K562 (cell line): ENCODE results near the gene DMD. TPM values are rescaled to one million over a fixed set of nuclear protein-coding genes. Genes with fewer than 3 reads are reported as not detected.

Experiments
- ATAC-seq: fragments of 200-7000 bp; cut with Tn5 transposase; 3 replicates; pipeline ENCODE4 v1.9.1; 2020; ENCODE audit warnings: moderate library complexity
- BruUV-seq: library from RNA; stranded (reverse); fragments of 400-500 nt; replicated peaks from 2 replicates; lab custom pipeline; 2021; lab: Mats Ljungman, UMichigan
- CTCF ChIA-PET: fragments of 300-600 bp; formaldehyde crosslinking; extraction: SDS; loops from one replicate; lab custom pipeline; 2021; ENCODE audit warnings: low intra/inter-chr PET ratio; lab: Yijun Ruan, JAX
- POLR2A ChIA-PET: fragments of 300-600, 350-650 bp; sonication (Branson Sonifier 250); formaldehyde crosslinking; extraction: SDS; loops from one replicate; lab custom pipeline; 2021; ENCODE audit warnings: antibody characterized with exemption, inconsistent platforms; lab: Yijun Ruan, JAX
- DNase-seq, 4 experiments: peaks; one replicate each; pipeline versions ENCODE4 v3.0.0 to v3.0.0-alpha.2; 2011 to 2018; ENCODE audit warnings: low spot score in 3 of 4, mixed read lengths in 3 of 4; ENCODE audit errors: extremely low read depth in 1 of 4
- FAIRE-seq: peaks from 2 replicates; lab custom pipeline; 2011; peaks lifted over from hg19 to GRCh38; lab: Jason Lieb, UNC
- H2AFZ ChIP-seq: 2 replicates; pipeline ENCODE4 v1.6.0; 2011; ENCODE audit warnings: low read depth, low read length, control low read depth, inconsistent platforms
- H3K27ac ChIP-seq: fragments of 200-600 bp; 3 replicates; pipeline ENCODE4 v1.8.0; 2011; ENCODE audit warnings: low read depth, mild to moderate bottlenecking, control low read depth, inconsistent platforms, low read length, moderate library complexity, mixed read lengths; ENCODE audit errors: extremely low read depth
- H3K27me3 ChIP-seq, 2 experiments: fragments of 300-600 bp in 1 of 2; 2 replicates in 1 of 2; 3 replicates in 1 of 2; pipeline versions ENCODE4 v1.6.0 to v1.8.0; 2011; ENCODE audit warnings: inconsistent platforms in 2 of 2, low read length in 2 of 2, mild to moderate bottlenecking in 1 of 2, mixed read lengths in 1 of 2, moderate library complexity in 1 of 2; ENCODE audit not compliant: control insufficient read depth in 2 of 2, insufficient read depth in 2 of 2
- H3K36me3 ChIP-seq: fragments of 300-600 bp; 3 replicates; pipeline ENCODE4 v1.8.0; 2011; ENCODE audit warnings: mild to moderate bottlenecking, low read length, inconsistent platforms; ENCODE audit not compliant: control insufficient read depth, insufficient read depth
- H3K4me1 ChIP-seq, 2 experiments: fragments of 200-600 bp in 1 of 2; replicated peaks in 1 of 2; 2 replicates in 1 of 2; 3 replicates in 1 of 2; pipeline versions ENCODE4 v1.5.1 to v1.8.0; 2011; ENCODE audit warnings: inconsistent platforms in 2 of 2, low read length in 2 of 2, mild to moderate bottlenecking in 1 of 2, mixed read lengths in 1 of 2, moderate library complexity in 1 of 2; ENCODE audit not compliant: control insufficient read depth in 2 of 2, insufficient read depth in 2 of 2
- H3K4me2 ChIP-seq: 2 replicates; pipeline ENCODE4 v1.6.1; 2011; ENCODE audit warnings: low read length, control low read depth, inconsistent platforms, mixed read lengths; ENCODE audit not compliant: insufficient read depth
- H3K4me3 ChIP-seq: fragments of 200-600 bp; sonication (generic), shearing (Covaris generic); 2 replicates; pipeline ENCODE4 v1.5.1; 2016; ENCODE audit warnings: control low read depth, inconsistent platforms
- H3K79me2 ChIP-seq: fragments of 200-600 bp; 3 replicates; pipeline ENCODE4 v1.8.0; 2011; ENCODE audit warnings: low read length, inconsistent platforms; ENCODE audit not compliant: control insufficient read depth, insufficient read depth
- H3K9ac ChIP-seq, 2 experiments: 2 replicates each; pipeline versions ENCODE4 v1.6.0 to v1.6.1; 2011; ENCODE audit warnings: low read depth in 2 of 2, low read length in 2 of 2, control low read depth in 1 of 2, inconsistent platforms in 1 of 2, mild to moderate bottlenecking in 1 of 2, mixed read lengths in 1 of 2; ENCODE audit not compliant: insufficient read depth in 1 of 2
- H3K9me1 ChIP-seq: one replicate; pipeline ENCODE4 v1.6.0; 2011; ENCODE audit warnings: inconsistent platforms, mild to moderate bottlenecking, low read length, moderate library complexity; ENCODE audit not compliant: control insufficient read depth, insufficient read depth
- H3K9me3 ChIP-seq: replicated peaks from 2 replicates; pipeline ENCODE4 v1.5.1; 2011; ENCODE audit warnings: low read depth, low read length, inconsistent platforms; ENCODE audit not compliant: control insufficient read depth, insufficient read depth
- H4K20me1 ChIP-seq: replicated peaks from 2 replicates; pipeline ENCODE4 v1.6.1; 2011; ENCODE audit warnings: low read length, inconsistent platforms, mixed read lengths; ENCODE audit not compliant: control insufficient read depth, insufficient read depth
- CBFA2T2 ChIP-seq: fragments of 450-650 bp; conservative IDR thresholded peaks from 2 replicates; pipeline ENCODE4 v1.6.1; 2017; ENCODE audit warnings: mild to moderate bottlenecking
- CBX5 ChIP-seq: IDR thresholded peaks from 2 replicates; pipeline ENCODE4 v1.6.1; 2014; ENCODE audit warnings: low read depth, borderline replicate concordance
- U2AF2 ChIP-seq: fragments of 200-400 bp; formaldehyde crosslinking; optimal IDR thresholded peaks from 2 replicates; pipeline ENCODE3; 2017; ENCODE audit warnings: low read depth, mild to moderate bottlenecking, low read length
- in situ Hi-C: fragments of 300-500 bp; cut with MboI; formaldehyde crosslinking; loops from 4 replicates; pipeline ENCODE4 v1.15.0; 2018; ENCODE audit warnings: inconsistent platforms, mixed read lengths
- intact Hi-C: fragments of 100-400 bp; cut with micrococcal nuclease; formaldehyde crosslinking; loops from 2 replicates; pipeline ENCODE4 v1.14.2; 2022
- polyA plus RNA-seq, 8 experiments: library from polyadenylated mRNA; depleted of rRNA in 4 of 8; stranded (reverse) in 5 of 8; unstranded in 3 of 8; fragments of >200 nt; fragmentation: Nextera tagmentation in 2 of 8; fragmentation: Illumina TruSeq in 1 of 8; extraction: Ambion mirVana in 2 of 8; extraction: Trizol in 1 of 8; gene quantifications; 2 replicates each; pipeline versions ENCODE4 v1.2.1 to v1.2.3, GENCODE V29; 2011 to 2014; ENCODE audit warnings: inconsistent platforms in 1 of 8, missing spikeins in 1 of 8
- total RNA-seq, 7 experiments: library from RNA; depleted of rRNA in 6 of 7; stranded (reverse); fragments of >200 nt in 6 of 7; fragmentation: Illumina TruSeq in 2 of 7; extraction: Trizol in 2 of 7; gene quantifications; 2 replicates each; pipeline versions ENCODE4 v1.2.1 to v1.2.3, GENCODE V29; 2011 to 2021; ENCODE audit warnings: low replicate concordance in 1 of 7
- TF ChIP-seq, protein P1 (sequence below): fragments of 200-800 bp; sonication (Bioruptor generic); IDR thresholded peaks from 2 replicates; pipeline ENCODE4 v1.6.1; 2016; ENCODE audit warnings: missing genetic modification characterization, missing compliant biosample characterization

Gene DMD
- total and polyA plus RNA-seq, 9 of the 15 experiments (the other 6 are each of a cell fraction or from before 2014, with no cell fraction given) = 3.8 to 20.4 (median 11.4) TPM

DNA sequence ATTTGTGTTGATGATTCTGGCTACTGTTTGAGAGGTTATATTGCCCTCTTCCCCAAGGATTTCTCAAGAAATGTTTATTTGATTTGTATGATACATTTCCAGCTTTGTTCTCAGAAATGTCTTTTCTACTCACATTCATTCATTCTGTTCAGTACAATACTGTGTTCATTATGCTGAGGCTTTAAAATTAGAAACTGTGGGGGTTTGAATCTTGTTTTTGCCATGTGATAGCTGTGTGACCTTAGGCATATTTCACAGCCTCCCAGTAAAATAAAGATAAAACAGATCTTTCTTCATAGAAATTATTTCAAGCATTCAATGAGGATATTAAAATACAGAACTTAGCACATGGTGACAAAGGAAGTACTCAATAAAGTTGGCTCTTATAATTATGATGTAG, 123.9 kb downstream of the DMD start:
- TF ChIP-seq U2AF2 = no peak
- TF ChIP-seq, protein P1, sequence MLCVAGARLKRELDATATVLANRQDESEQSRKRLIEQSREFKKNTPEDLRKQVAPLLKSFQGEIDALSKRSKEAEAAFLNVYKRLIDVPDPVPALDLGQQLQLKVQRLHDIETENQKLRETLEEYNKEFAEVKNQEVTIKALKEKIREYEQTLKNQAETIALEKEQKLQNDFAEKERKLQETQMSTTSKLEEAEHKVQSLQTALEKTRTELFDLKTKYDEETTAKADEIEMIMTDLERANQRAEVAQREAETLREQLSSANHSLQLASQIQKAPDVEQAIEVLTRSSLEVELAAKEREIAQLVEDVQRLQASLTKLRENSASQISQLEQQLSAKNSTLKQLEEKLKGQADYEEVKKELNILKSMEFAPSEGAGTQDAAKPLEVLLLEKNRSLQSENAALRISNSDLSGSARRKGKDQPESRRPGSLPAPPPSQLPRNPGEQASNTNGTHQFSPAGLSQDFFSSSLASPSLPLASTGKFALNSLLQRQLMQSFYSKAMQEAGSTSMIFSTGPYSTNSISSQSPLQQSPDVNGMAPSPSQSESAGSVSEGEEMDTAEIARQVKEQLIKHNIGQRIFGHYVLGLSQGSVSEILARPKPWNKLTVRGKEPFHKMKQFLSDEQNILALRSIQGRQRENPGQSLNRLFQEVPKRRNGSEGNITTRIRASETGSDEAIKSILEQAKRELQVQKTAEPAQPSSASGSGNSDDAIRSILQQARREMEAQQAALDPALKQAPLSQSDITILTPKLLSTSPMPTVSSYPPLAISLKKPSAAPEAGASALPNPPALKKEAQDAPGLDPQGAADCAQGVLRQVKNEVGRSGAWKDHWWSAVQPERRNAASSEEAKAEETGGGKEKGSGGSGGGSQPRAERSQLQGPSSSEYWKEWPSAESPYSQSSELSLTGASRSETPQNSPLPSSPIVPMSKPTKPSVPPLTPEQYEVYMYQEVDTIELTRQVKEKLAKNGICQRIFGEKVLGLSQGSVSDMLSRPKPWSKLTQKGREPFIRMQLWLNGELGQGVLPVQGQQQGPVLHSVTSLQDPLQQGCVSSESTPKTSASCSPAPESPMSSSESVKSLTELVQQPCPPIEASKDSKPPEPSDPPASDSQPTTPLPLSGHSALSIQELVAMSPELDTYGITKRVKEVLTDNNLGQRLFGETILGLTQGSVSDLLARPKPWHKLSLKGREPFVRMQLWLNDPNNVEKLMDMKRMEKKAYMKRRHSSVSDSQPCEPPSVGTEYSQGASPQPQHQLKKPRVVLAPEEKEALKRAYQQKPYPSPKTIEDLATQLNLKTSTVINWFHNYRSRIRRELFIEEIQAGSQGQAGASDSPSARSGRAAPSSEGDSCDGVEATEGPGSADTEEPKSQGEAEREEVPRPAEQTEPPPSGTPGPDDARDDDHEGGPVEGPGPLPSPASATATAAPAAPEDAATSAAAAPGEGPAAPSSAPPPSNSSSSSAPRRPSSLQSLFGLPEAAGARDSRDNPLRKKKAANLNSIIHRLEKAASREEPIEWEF (CRISPR knock-in tag) = no peak
- no peak for TF ChIP-seq CBFA2T2
- no peak for TF ChIP-seq CBX5
- DNase-seq = no peak
- ChIA-PET POLR2A (no interaction called here), CTCF (no interaction called here)
- H3K4me2 ChIP-seq = no peak overlapping the region
- no peaks in the 10 kb centered on the region for H3K9me3 ChIP-seq
- no peaks in the 10 kb centered on the region for H3K27me3 ChIP-seq
- no peaks in the 10 kb centered on the region for H3K9me1 ChIP-seq
- no peak for FAIRE-seq
- no peaks in the 10 kb centered on the region for H3K4me1 ChIP-seq
- no peak overlapping the region for H3K9ac ChIP-seq
- no peaks in the 10 kb centered on the region for H3K36me3 ChIP-seq
- no peak overlapping the region for H3K4me3 ChIP-seq
- no peak for ATAC-seq
- intact Hi-C loops (no loop called here), in situ Hi-C loops (no loop called here)
- H4K20me1 ChIP-seq = no peaks in the 10 kb centered on the region
- no TSS peak for BruUV-seq
- H2AFZ ChIP-seq = no peak overlapping the region
- no peaks in the 10 kb centered on the region for H3K79me2 ChIP-seq
- no peak overlapping the region for H3K27ac ChIP-seq
